Stomach (tissue), 4 donors: ENCODE results near the gene SRGAP2C.
"Not testable (repeated sequence)": the region's sequence is repeated elsewhere in the genome, so short reads cannot be mapped to it uniquely, and the experiment has no call there.

Experiments
- CTCF ChIP-seq, 7 experiments: fragments of 450-650 bp in 4 of 7; fragments of 200-600 bp in 3 of 7; sonication (generic) in 3 of 7; IDR thresholded peaks; one replicate each; pipeline ENCODE4 v1.5.1; 2016 to 2019; ENCODE audit warnings: antibody characterized with exemption in 7 of 7, control low read depth in 2 of 7, mild to moderate bottlenecking in 1 of 7
- EP300 ChIP-seq: sonication (generic); formaldehyde crosslinking; IDR thresholded peaks from one replicate; pipeline ENCODE4 v1.6.1; 2017; ENCODE audit warnings: antibody characterized with exemption
- POLR2AphosphoS5 ChIP-seq, 3 donors: sonication (generic); formaldehyde crosslinking; IDR thresholded peaks; one replicate each; pipeline ENCODE4 v1.6.1; 2016; ENCODE audit warnings: antibody characterized with exemption in 3 of 3

GRCh38 chr1:121155671-121156358 is 29.0 kb upstream of the SRGAP2C start:
- TF ChIP-seq EP300; POLR2AphosphoS5 (IDR thresholded peaks at IDR 0.05): not testable (repeated sequence)
- TF ChIP-seq CTCF (IDR thresholded peaks at IDR 0.05), result peak in 1 of 7 experiments; percentile 17
